Measurements from ENCODE around the gene LATS1.

Gene LATS1

DNA sequence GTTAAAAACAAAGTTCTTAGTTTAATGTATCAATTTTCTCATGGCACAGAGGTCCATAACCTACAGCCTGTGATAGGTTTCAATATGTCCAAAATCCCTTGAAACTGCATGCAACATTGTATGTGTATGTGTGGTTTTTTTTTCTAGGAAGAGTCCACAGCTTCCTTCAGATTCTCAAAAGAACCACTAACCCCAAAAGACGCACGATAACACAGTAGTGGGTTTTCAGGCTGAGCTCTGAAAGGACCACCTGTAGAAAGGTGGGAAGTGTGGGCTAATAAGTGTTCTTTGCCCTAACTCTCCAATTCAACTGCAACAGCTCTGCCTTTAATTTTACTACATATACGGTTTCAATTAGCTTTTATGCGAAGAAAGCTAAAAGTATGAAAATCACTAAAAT is 57.9 kb downstream of the LATS1 start:
- no peak for DNase-seq (ENCODE audit: low spot score)

DNA sequence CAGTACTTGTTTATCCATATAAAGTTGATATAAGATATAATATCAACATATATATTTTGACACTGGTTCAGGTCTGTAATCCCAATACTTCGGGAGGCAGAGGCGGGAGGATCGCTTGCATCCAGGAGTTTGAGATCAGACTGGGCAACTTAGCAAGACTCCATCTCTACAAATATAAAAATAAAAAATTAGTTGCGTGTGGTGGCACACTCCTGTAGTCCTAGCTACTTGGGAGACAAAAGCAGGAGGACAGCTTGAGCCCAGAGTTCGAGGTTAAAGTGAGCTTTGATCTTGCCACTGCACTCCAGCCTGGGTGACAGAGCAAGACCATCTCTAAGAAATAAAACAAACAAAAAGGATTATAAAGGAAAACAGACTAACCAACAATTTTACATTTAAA is 60.5 kb downstream of the LATS1 start:
- no peak for DNase-seq (ENCODE audit: low spot score)

DNA sequence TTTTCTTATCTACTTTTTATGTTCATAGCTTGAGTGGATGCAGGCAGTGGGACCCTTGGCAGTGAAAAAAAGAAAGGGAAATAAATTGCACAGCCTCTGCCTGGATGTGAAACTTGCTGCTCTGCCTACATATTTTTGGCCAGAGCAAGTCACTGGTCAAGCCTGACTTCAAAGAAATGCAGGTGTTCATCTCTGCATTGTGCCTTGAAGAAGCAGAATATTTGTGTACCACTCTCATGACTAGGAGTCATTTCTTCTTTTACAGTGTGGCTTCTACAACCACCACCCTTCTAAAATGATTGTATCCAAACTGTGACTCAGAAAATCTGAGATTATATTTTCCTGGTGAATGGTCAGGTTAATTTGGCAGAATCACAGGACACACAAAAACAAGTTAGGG is 66.8 kb downstream of the LATS1 start:
- no peak for DNase-seq (ENCODE audit: low spot score)

- peak; percentile 98 for DNase-seq (ENCODE audit: low spot score)
Observed at GRCh38 chr6:149648148-149649145, 69.5 kb downstream of the LATS1 start, which contains the start of gene KATNA1. Gene KATNA1, minus strand, starts transcription at chr6:149648714. Its CDS starts 10,167 bp downstream, at chr6:149638547.

- no peak for DNase-seq (ENCODE audit: low spot score)
Observed at GRCh38 chr6:149646599-149646998, 71.3 kb downstream of the LATS1 start.

DNA sequence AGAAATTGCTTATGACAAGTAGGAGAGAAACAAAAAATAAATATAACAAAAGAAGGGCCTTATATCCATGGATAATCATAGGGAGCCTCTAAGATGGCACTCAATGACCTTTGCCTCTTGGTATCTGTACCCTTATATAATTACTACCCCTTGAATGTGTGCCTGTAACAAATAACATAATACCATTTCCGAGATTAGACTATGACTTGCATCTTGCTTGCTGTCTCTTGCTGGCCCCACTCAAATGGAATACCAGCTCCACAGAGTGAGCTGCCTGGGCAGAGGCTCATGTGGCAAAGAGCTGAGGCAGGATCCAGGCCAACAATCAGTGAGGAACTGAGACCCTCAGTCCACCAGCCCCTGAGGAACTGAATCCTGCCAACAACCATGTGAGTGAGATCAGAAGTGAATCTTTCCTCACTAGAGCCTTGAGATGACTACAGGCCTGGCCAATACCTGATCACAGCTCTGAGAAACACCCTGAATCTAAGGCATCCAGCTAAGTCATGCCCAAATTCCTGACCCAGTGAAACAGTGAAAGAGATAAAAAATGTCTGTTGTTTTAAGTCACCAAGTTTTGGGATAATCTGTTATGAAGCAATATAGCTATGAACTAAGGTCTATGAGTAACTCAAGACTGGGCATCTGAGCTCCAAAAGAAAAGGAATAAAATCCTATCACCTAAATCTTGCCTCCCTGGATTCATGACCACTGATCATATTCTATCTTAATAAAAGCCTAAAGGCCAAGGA is 74.9 kb downstream of the LATS1 start:
- DNase-seq (ENCODE audit: low spot score), result peak; percentile 44

GRCh38 chr6:149636124-149636523 is 81.8 kb downstream of the LATS1 start:
- peak; percentile 24 for DNase-seq (ENCODE audit: low spot score)

- no peak for DNase-seq (ENCODE audit: low spot score)
Observed at GRCh38 chr6:149634315-149634714, 83.6 kb downstream of the LATS1 start.

- no peak for DNase-seq (ENCODE audit: low spot score)
Observed at GRCh38 chr6:149628875-149629510, 88.9 kb downstream of the LATS1 start.

- DNase-seq (ENCODE audit: low spot score), result no peak
Observed at GRCh38 chr6:149627672-149628071, 90.2 kb downstream of the LATS1 start.

DNA sequence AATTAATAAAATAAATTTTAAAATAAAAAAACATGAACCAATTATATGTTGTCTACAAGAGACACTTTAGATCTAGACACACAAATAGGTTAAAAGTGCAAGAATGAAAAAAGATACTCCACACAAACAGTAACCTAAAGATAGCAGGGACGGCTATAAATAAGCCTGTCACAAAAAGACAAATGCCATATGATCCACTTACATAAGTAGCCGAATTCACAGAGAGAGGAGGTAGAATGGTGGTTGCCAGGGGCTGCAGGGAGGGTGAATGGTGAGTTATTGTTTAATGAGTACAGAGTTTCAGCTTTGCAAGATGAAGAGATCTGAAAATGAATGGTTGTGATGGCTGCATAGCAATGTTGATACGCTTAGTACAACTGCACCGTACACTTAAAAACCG is 102.1 kb downstream of the LATS1 start:
- no peak for DNase-seq (ENCODE audit: low spot score)

- no peak for DNase-seq (ENCODE audit: low spot score)
Observed at GRCh38 chr6:149614337-149614736, 103.6 kb downstream of the LATS1 start.

GRCh38 chr6:149608381-149608982 is 109.4 kb downstream of the LATS1 start:
- DNase-seq (ENCODE audit: low spot score), result no peak
